Smooth muscle cell (in vitro differentiated cells): ENCODE data around the gene DOLPP1. TPM values are rescaled to one million over a fixed set of nuclear protein-coding genes. Genes with fewer than 3 reads are reported as not detected.
"Not testable (repeated sequence)": the region's sequence is repeated elsewhere in the genome, so short reads cannot be mapped to it uniquely, and the experiment has no call there.

Experiments
- DNase-seq: peaks from one replicate; lab custom pipeline; 2025; ENCODE audit not compliant: unreplicated experiment; lab: John Stamatoyannopoulos, UW
- H2AFZ ChIP-seq: fragments of 200-600 bp; sonication (generic); 2 replicates; pipeline ENCODE4 v1.6.0; 2016; ENCODE audit warnings: antibody characterized with exemption, low read depth, mild to moderate bottlenecking
- H3F3A ChIP-seq: fragments of 200-600 bp; sonication (generic); 2 replicates; pipeline ENCODE4 v1.6.0; 2017; ENCODE audit warnings: antibody characterized with exemption, low read depth
- H3K27ac ChIP-seq: fragments of 200-600 bp; sonication (generic); 2 replicates; pipeline ENCODE4 v1.5.1; 2016; ENCODE audit warnings: low read depth, mild to moderate bottlenecking
- H3K27me3 ChIP-seq: fragments of 200-600 bp; sonication (generic); 2 replicates; pipeline ENCODE4 v1.6.1; 2016; ENCODE audit warnings: low read depth, mild to moderate bottlenecking
- H3K36me3 ChIP-seq: fragments of 200-600 bp; sonication (generic); 2 replicates; pipeline ENCODE4 v1.5.1; 2016; ENCODE audit warnings: low read depth
- H3K4me1 ChIP-seq: fragments of 200-600 bp; sonication (generic); 2 replicates; pipeline ENCODE4 v1.5.1; 2016; ENCODE audit warnings: low read depth
- H3K4me2 ChIP-seq: fragments of 200-600 bp; sonication (generic); 2 replicates; pipeline ENCODE4 v1.6.0; 2016; ENCODE audit warnings: mild to moderate bottlenecking
- H3K4me3 ChIP-seq: fragments of 200-600 bp; sonication (generic); 2 replicates; pipeline ENCODE4 v1.5.1; 2016; ENCODE audit warnings: mild to moderate bottlenecking
- H3K79me2 ChIP-seq: fragments of 200-600 bp; sonication (generic); 2 replicates; pipeline ENCODE4 v1.6.0; 2016; ENCODE audit warnings: low read depth, mild to moderate bottlenecking
- H3K9ac ChIP-seq: fragments of 200-600 bp; sonication (generic); 2 replicates; pipeline ENCODE4 v1.6.0; 2016; ENCODE audit warnings: low read depth
- H3K9me3 ChIP-seq: fragments of 200-600 bp; sonication (generic); replicated peaks from 2 replicates; pipeline ENCODE4 v1.5.1; 2016; ENCODE audit warnings: low read depth
- H4K20me1 ChIP-seq: fragments of 200-600 bp; sonication (generic); 2 replicates; pipeline ENCODE4 v1.6.0; 2016; ENCODE audit warnings: low read depth
- CTCF ChIP-seq: fragments of 200-600 bp; sonication (generic); IDR thresholded peaks from 2 replicates; pipeline ENCODE4 v1.5.1; 2017; ENCODE audit warnings: borderline replicate concordance, mild to moderate bottlenecking, antibody characterized with exemption; ENCODE audit not compliant: insufficient read depth, poor library complexity, severe bottlenecking
- WGBS: methylation state at CpG from one replicate; pipeline ENCODE4 v1.1.7; 2016; ENCODE audit warnings: low lambda C conversion rate; 5-methylcytosine and 5-hydroxymethylcytosine counted together
- polyA plus RNA-seq: library from polyadenylated mRNA; unstranded; fragments of >200 nt; fragmentation: Nextera tagmentation; extraction: Ambion mirVana; gene quantifications from 2 replicates; pipeline ENCODE4 v1.2.1, GENCODE V29; 2016
- total RNA-seq: library from RNA; depleted of rRNA; stranded (reverse); fragments of >200 nt; gene quantifications from 2 replicates; pipeline ENCODE4 v1.2.3, GENCODE V29; 2014

Gene DOLPP1
- total and polyA plus RNA-seq, 2 experiments from 2014 or later: 14.4 to 17.8 TPM

GRCh38 chr9:129113645-129114304 is 32.9 kb downstream of the DOLPP1 start:
- no peak for DNase-seq
- Histone ChIP-seq H3K9ac (no peak overlapping the region), H3K4me2 (no peak overlapping the region), H3K9me3 (no peaks in the 10 kb centered on the region), H3K27me3 (no peaks in the 10 kb centered on the region), H4K20me1 (peaks cover 31% of the 10 kb centered on the region), H3K4me3 (no peak overlapping the region), H3F3A (no peaks in the 10 kb centered on the region), H3K36me3 (no peaks in the 10 kb centered on the region), H3K79me2 (peaks cover 66% of the 10 kb centered on the region), H3K27ac (no peak overlapping the region), H3K4me1 (peaks cover 9% of the 10 kb centered on the region), H2AFZ (no peak overlapping the region)
- 95% methylated on average over 17 of the region's 17 CpGs for WGBS
- no peak for TF ChIP-seq CTCF

- DNase-seq: no peak
- no peaks in the 10 kb centered on the region for H3K4me1 ChIP-seq
- no peak overlapping the region for H3K27ac ChIP-seq
- H3K36me3 ChIP-seq: no peaks in the 10 kb centered on the region
- peaks cover 50% of the 10 kb centered on the region for H3K79me2 ChIP-seq
- no peaks in the 10 kb centered on the region for H3K9me3 ChIP-seq
- H3K4me2 ChIP-seq: no peak overlapping the region
- 94% methylated on average over 4 of the region's 4 CpGs for WGBS
- H3K27me3 ChIP-seq: no peaks in the 10 kb centered on the region
- no peak overlapping the region for H3K9ac ChIP-seq
- TF ChIP-seq CTCF: no peak
- H3F3A ChIP-seq: no peaks in the 10 kb centered on the region
- H2AFZ ChIP-seq: no peak overlapping the region
- H3K4me3 ChIP-seq: no peak overlapping the region
- H4K20me1 ChIP-seq: peaks cover 44% of the 10 kb centered on the region
Observed at GRCh38 chr9:129118799-129119198, 37.9 kb downstream of the DOLPP1 start.

GRCh38 chr9:129121483-129121882 is 40.6 kb downstream of the DOLPP1 start:
- Histone ChIP-seq H2AFZ (no peak overlapping the region), H3K36me3 (no peaks in the 10 kb centered on the region), H3K4me3 (no peak overlapping the region), H3K9ac (no peak overlapping the region), H3K27me3 (no peaks in the 10 kb centered on the region), H3K4me1 (peaks cover 6% of the 10 kb centered on the region), H3K4me2 (no peak overlapping the region), H3K9me3 (no peaks in the 10 kb centered on the region), H3K79me2 (peaks cover 27% of the 10 kb centered on the region), H4K20me1 (peaks cover 41% of the 10 kb centered on the region), H3K27ac (no peak overlapping the region), H3F3A (no peaks in the 10 kb centered on the region)
- DNase-seq: no peak
- 94% methylated on average over 3 of the region's 3 CpGs for WGBS
- no peak for TF ChIP-seq CTCF

GRCh38 chr9:129122133-129122532 is 41.2 kb downstream of the DOLPP1 start:
- Histone ChIP-seq H3K27ac (no peak overlapping the region), H3K9ac (no peak overlapping the region), H3K79me2 (peaks cover 21% of the 10 kb centered on the region), H3K4me2 (no peak overlapping the region), H3K9me3 (no peaks in the 10 kb centered on the region), H3K36me3 (no peaks in the 10 kb centered on the region), H2AFZ (no peak overlapping the region), H3K27me3 (no peaks in the 10 kb centered on the region), H3K4me3 (no peak overlapping the region), H4K20me1 (peaks cover 38% of the 10 kb centered on the region), H3F3A (no peaks in the 10 kb centered on the region), H3K4me1 (peaks cover 11% of the 10 kb centered on the region)
- no peak for TF ChIP-seq CTCF
- no peak for DNase-seq
- WGBS: 100% methylated on average over 1 of the region's 1 CpG

GRCh38 chr9:129122976-129123375 is 42.1 kb downstream of the DOLPP1 start:
- not testable (repeated sequence) for H3K4me3 ChIP-seq, DNase-seq, H3K9me3 ChIP-seq, H3K9ac ChIP-seq, H3K27me3 ChIP-seq, H3F3A ChIP-seq, H3K36me3 ChIP-seq, H3K27ac ChIP-seq, H3K4me2 ChIP-seq, H2AFZ ChIP-seq
- H3K4me1 ChIP-seq: peaks cover 19% of the 10 kb centered on the region
- 97% methylated on average over 15 of the region's 15 CpGs for WGBS
- H4K20me1 ChIP-seq: peaks cover 30% of the 10 kb centered on the region
- peaks cover 12% of the 10 kb centered on the region for H3K79me2 ChIP-seq
